Psoas muscle (tissue), 8 donors: Measurements from ENCODE around the gene CHAD. TPM values are rescaled to one million over a fixed set of nuclear protein-coding genes. Genes with fewer than 3 reads are reported as not detected.

Experiments used
- ATAC-seq, 4 donors: fragments of 200-7000 bp; cut with Tn5 transposase; one replicate each; pipeline ENCODE4 v1.9.1; 2020; ENCODE audit warnings: moderate library complexity in 3 of 4, mild to moderate bottlenecking in 2 of 4
- DNase-seq, 2 donors: peaks; one replicate each; pipeline ENCODE4 v3.0.0-alpha.2; 2020
- H3K27ac ChIP-seq: fragments of 200-600 bp; one replicate; pipeline ENCODE4 v1.8.0; 2022
- H3K27me3 ChIP-seq, 3 donors: fragments of 200-600 bp in 1 of 3; one replicate each; pipeline versions ENCODE4 v1.6.1 to v1.8.0; 2013 to 2022; ENCODE audit warnings: low read length in 2 of 3, mild to moderate bottlenecking in 2 of 3, moderate library complexity in 1 of 3; ENCODE audit not compliant: insufficient read depth in 3 of 3
- H3K36me3 ChIP-seq, 2 donors: fragments of 200-600 bp in 1 of 2; one replicate each; pipeline versions ENCODE4 v1.6.1 to v1.8.0; 2013 to 2022; ENCODE audit warnings: low read depth in 1 of 2, mild to moderate bottlenecking in 1 of 2, moderate library complexity in 1 of 2; ENCODE audit not compliant: insufficient read depth in 1 of 2
- H3K4me1 ChIP-seq: fragments of 200-600 bp; one replicate; pipeline ENCODE4 v1.8.0; 2022
- H3K4me3 ChIP-seq: fragments of 200-600 bp; one replicate; pipeline ENCODE4 v1.8.0; 2022; ENCODE audit warnings: mild to moderate bottlenecking
- H3K9me3 ChIP-seq: fragments of 200-600 bp; one replicate; pipeline ENCODE4 v1.8.0; 2022
- CTCF ChIP-seq: fragments of 200-600 bp; IDR thresholded peaks from one replicate; pipeline ENCODE4 v1.8.0; 2022; ENCODE audit warnings: antibody characterized with exemption
- WGBS, 3 donors: extraction: QIAGEN DNeasy Blood & Tissue Kit; methylation state at CpG; one replicate each; pipeline versions ENCODE4 v1.1.6 to v1.1.7; 2013; 5-methylcytosine and 5-hydroxymethylcytosine counted together
- intact Hi-C, 2 donors: fragments of 100-400 bp; cut with DNase I; formaldehyde crosslinking; loops; one replicate each; pipeline versions ENCODE4 v1.11.0 to v1.14.2; 2022
- polyA plus RNA-seq, 3 donors: library from polyadenylated mRNA; stranded (reverse); fragments of 200-250 nt; gene quantifications; one replicate each; pipeline ENCODE4 v1.2.3, GENCODE V29; 2013
- total RNA-seq, 4 donors: library from RNA; stranded (reverse); fragmentation: NEBNext Ultra II Directional in 2 of 4; extraction: Animal tissue kit (Norgen Biotek cat#: 25700) in 2 of 4; gene quantifications; one replicate each; pipeline versions ENCODE4 v1.2.1 to v1.2.4, GENCODE V29; 2021 to 2023
- donor health status: healthy with polysubstance abuse.
- donor health status: DM: no; HTN: no; CAD: no; lungs with moderate emphysema.
- donor health status: Bipolar disorder and iron deficiency.
- donor health status: healthy.
- donor health status: DM: yes; HTN: yes; CAD: no.
- donor health status: DM: no; HTN: no; CAD: no.
- donor health status: DM: no; HTN: no; CAD: no.
- donor health status: DM: yes; HTN: yes; CAD: no.

CHAD gene
- total and polyA plus RNA-seq, 7 donors: 0.09 to 0.76 (median 0.42) TPM; not detected in 2

GRCh38 chr17:50471009-50471905, 2.6 kb upstream of the CHAD start:
- Histone ChIP-seq H3K27me3 (no peaks in the 10 kb centered on the region), H3K36me3 (no peaks in the 10 kb centered on the region), H3K4me3 (no peak overlapping the region), H3K27ac (peak overlapping the region; percentile 71), H3K4me1 (peaks cover 42% of the 10 kb centered on the region), H3K9me3 (no peaks in the 10 kb centered on the region)
- DNase-seq: peak in 1 of 2 donors; percentile 61
- peak in 3 of 4 donors; percentile 13 to 27 (median 18) for ATAC-seq
- no peak for TF ChIP-seq CTCF
- intact Hi-C loops: loop anchor here in 1 of 2 donors (5.0 kb wide), 1 partner anchor 44 kb away; the partner anchor contains the start of gene ACSF2
- 41 to 61% (median 42%) methylated on average over 22 of the region's 22 CpGs for WGBS, 3 donors

- intact Hi-C loops: loop anchor here in 1 of 2 donors (5.0 kb wide), 1 partner anchor 43 kb away; the partner anchor contains the start of gene ACSF2
- Histone ChIP-seq H3K9me3 (no peaks in the 10 kb centered on the region), H3K4me3 (no peak overlapping the region), H3K27ac (peak overlapping the region; percentile 71), H3K4me1 (peaks cover 42% of the 10 kb centered on the region), H3K36me3 (no peaks in the 10 kb centered on the region), H3K27me3 (no peaks in the 10 kb centered on the region)
- no peak for DNase-seq
- 36 to 55% (median 43%) methylated on average over 6 of the region's 6 CpGs for WGBS, 3 donors
- TF ChIP-seq CTCF: no peak
- ATAC-seq: peak in 2 of 4 donors; percentile 2 to 17
Measured at GRCh38 chr17:50470426-50470825, 1.7 kb upstream of the CHAD start.

GRCh38 chr17:50469671-50470305, 1.1 kb upstream of the CHAD start:
- peaks cover 42% of the 10 kb centered on the region for H3K4me1 ChIP-seq
- 24 to 45% (median 36%) methylated on average over 13 to 19 of the region's 19 CpGs for whole genome bisulfite sequencing, 3 donors

GRCh38 chr17:50469208-50469605, 527 bp upstream of the CHAD start:
- WGBS, 3 donors: 3 to 8% (median 5%) methylated on average over 28 to 37 of the region's 37 CpGs
- Histone ChIP-seq H3K4me3 (peak overlapping the region; percentile 65), H3K27me3 (no peaks in the 10 kb centered on the region), H3K9me3 (no peaks in the 10 kb centered on the region), H3K27ac (no peak overlapping the region), H3K36me3 (no peaks in the 10 kb centered on the region), H3K4me1 (peaks cover 42% of the 10 kb centered on the region)
- intact Hi-C loops: loop anchor here in 1 of 2 donors (5.0 kb wide), 1 partner anchor 107 kb away; no protein-coding TSS in a partner anchor
- ATAC-seq: peak in 3 of 4 donors; percentile 15 to 27 (median 26)
- peak in 1 of 2 donors; percentile 61 for DNase-seq
- TF ChIP-seq CTCF: no peak

More at GRCh38 chr17:50469671-50470305, 1.1 kb upstream of the CHAD start:
- H3K4me3 ChIP-seq: no peak overlapping the region
- no peaks in the 10 kb centered on the region for H3K27me3 ChIP-seq
- no peaks in the 10 kb centered on the region for H3K36me3 ChIP-seq
- intact Hi-C loops: loop anchor here in 1 of 2 donors (5.0 kb wide), 2 partner anchors 42 to 107 kb away; partner anchors contain the start of gene ACSF2
- no peaks in the 10 kb centered on the region for H3K9me3 ChIP-seq
- TF ChIP-seq CTCF: no peak
- no peak for DNase-seq
- peak overlapping the region; percentile 71 for H3K27ac ChIP-seq
- ATAC-seq: peak in 3 of 4 donors; percentile 7 to 8 (median 8)
